ENCODE measurements around the gene SLC9A8.
"Not testable (repeated sequence)": the region's sequence is repeated elsewhere in the genome, so short reads cannot be mapped to it uniquely, and the experiment has no call there.

- TF ChIP-seq, protein P1, sequence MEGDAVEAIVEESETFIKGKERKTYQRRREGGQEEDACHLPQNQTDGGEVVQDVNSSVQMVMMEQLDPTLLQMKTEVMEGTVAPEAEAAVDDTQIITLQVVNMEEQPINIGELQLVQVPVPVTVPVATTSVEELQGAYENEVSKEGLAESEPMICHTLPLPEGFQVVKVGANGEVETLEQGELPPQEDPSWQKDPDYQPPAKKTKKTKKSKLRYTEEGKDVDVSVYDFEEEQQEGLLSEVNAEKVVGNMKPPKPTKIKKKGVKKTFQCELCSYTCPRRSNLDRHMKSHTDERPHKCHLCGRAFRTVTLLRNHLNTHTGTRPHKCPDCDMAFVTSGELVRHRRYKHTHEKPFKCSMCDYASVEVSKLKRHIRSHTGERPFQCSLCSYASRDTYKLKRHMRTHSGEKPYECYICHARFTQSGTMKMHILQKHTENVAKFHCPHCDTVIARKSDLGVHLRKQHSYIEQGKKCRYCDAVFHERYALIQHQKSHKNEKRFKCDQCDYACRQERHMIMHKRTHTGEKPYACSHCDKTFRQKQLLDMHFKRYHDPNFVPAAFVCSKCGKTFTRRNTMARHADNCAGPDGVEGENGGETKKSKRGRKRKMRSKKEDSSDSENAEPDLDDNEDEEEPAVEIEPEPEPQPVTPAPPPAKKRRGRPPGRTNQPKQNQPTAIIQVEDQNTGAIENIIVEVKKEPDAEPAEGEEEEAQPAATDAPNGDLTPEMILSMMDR (IDR thresholded peaks at IDR 0.05; ENCODE audit: insufficient read depth, low read length, poor library complexity, severe bottlenecking) = not testable (repeated sequence)
- not testable (repeated sequence) for TF ChIP-seq EZH2phosphoT487 (conservative IDR thresholded peaks at IDR 0.05; ENCODE audit: low read length)
Observed at GRCh38 chr20:49895474-49896093, 83.0 kb downstream of the SLC9A8 start.
